IPS DF 4.7 (cell line): ENCODE results near the gene B3GALT5.
"Not testable (repeated sequence)": the region's sequence is repeated elsewhere in the genome, so short reads cannot be mapped to it uniquely, and the experiment has no call there.

Experiments used
- DNase-seq: peaks from one replicate; pipeline ENCODE4 v3.0.0-alpha.2; 2013; ENCODE audit warnings: low spot score; ENCODE audit errors: extremely low read depth

The B3GALT5 gene

GRCh38 chr21:39666026-39666425 is 53.3 kb downstream of the B3GALT5 start:
- no peak for DNase-seq

GRCh38 chr21:39666681-39667315 is 54.1 kb downstream of the B3GALT5 start:
- DNase-seq = no peak

DNA sequence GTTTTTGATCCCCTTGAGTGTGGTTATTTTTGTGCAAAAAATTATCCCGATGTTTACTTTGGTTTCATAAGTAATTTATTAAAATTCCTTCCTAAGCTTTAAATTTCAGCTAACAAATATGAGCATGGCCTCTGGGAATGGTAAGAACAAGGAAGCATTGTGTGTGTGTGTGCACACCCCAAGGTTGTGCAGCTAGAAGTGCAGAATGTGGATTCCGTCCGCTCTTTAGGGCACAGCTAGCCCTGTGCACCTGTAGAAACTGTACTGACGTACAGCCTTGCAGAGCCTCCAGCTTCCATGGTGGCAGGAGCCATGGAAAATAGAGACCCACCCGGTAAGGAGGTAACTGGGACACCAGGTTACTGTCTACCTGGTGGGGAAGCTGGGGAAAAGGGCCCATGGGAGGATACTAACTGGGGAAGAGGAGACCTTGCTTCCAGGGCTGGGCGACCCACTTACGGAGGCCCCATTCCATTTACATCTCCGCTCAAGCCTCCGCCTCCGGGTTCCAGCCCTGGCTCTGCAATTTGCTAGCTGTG is 54.7 kb downstream of the B3GALT5 start:
- no peak for DNase-seq

GRCh38 chr21:39668369-39668768 is 55.6 kb downstream of the B3GALT5 start:
- no peak for DNase-seq

GRCh38 chr21:39669485-39669884 is 56.7 kb downstream of the B3GALT5 start:
- DNase-seq = no peak

DNA sequence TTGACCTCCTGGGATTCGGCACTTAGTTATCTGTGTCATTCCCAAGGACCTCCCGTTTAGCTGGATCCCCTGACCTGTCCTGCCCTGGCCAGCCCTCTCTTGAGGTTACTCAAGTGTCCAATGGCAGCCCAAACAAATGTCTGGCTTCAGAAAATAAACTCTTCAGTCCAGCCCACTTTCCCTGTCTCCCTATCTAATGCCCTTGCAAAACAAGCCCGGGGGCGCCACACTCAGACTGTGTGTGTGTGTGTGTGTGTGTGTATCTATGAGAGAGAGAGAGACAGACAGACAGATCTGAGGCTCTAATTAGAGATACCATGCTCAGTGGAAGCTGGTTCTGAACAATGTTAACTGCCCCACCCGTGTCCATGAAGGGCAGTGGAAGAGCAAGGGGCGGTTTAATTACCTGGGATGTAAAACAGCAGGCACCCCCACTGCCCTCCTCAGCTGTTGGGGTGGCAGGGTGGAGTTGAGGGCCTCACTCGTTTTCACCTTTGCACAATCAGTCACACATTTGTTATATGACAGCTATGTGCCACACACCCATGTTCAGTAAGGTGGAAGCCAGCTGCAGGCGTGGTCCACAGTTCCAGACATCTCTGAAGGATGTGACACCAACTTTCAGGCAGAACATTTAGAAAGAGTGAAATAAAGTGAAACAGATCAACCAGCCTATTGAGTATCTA is 57.4 kb downstream of the B3GALT5 start:
- no peak for DNase-seq

DNA sequence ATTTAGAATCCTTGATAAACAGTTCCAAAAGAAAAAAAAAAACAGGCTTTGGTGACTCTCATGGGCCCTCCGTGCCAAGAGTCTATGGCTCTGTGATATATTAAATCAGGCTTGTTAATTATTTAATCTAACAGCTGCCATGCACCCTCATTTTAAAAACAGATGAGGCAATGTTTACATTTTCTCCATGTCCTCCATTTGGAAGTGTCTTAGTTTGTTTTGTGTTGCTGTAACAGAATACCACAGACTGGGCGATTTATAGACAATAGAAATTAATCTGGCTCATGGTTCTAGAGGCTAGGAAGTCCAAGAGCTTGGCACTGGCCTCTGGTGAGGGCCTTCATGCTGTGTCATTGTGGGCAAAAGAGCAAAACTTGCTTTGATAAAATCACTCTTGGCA is 58.0 kb downstream of the B3GALT5 start:
- no peak for DNase-seq

DNA sequence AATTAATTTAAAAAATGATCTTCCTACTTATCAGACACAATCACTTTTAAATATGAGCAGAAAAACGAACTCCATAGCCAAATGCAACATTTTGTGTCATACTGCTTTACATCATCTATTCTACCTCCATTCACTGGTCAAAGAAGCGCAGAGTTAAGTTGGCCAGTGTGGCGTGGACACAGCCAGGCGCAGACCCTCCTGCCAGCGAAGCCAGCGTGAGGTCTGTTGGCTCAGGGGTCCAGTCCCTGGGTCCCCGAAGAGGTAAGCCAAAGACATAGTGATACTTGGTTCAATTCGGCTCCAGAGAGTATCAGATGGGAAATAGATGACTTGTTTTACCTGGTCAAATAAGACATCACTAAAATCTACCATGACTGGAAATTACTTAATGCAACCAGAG is 59.2 kb downstream of the B3GALT5 start:
- DNase-seq = no peak

DNA sequence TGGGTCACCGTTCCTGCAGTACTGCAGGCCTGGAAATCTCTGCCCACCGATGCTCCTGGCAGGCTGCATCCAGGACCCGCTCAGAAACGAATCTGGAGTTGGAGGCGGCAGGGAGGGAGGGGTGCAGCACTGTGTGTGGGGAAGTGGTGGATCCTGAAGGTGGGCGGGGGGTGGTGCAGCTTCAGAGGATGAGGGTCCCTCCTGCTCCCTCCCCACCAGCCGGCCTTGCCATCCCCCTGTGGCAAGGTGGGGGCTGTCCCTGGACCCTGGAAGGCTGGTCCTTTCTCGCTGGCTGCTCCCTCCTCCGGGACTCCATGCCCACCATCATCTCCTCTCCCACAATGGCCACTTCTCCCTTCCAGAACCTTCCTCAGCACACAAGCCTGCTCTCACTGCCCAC is 60.4 kb downstream of the B3GALT5 start:
- no peak for DNase-seq

DNA sequence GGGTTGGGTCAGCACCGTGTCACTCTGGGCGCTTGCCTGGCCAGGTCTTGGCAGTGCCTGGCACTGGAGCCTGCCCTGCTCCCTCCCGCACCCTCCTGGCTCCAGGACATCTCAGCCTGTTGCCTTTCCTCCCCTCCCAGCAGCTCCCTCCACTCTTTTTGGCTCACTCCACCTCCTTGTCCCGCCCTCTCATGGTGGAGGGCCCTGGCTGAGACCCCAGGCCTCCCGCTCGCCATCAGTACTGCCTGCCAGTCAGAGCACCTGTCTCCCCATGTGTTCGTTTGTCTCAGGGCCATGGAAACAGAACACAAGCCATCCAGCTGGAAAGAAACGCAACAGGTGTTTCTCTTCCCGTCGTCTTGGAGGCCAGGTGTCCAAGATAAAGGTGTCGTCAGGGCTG is 61.0 kb downstream of the B3GALT5 start:
- DNase-seq = no peak

GRCh38 chr21:39674801-39675200 is 62.1 kb downstream of the B3GALT5 start:
- DNase-seq = no peak

GRCh38 chr21:39675590-39675989 is 62.9 kb downstream of the B3GALT5 start:
- no peak for DNase-seq

GRCh38 chr21:39675993-39676661 is 63.4 kb downstream of the B3GALT5 start:
- DNase-seq = no peak

DNA sequence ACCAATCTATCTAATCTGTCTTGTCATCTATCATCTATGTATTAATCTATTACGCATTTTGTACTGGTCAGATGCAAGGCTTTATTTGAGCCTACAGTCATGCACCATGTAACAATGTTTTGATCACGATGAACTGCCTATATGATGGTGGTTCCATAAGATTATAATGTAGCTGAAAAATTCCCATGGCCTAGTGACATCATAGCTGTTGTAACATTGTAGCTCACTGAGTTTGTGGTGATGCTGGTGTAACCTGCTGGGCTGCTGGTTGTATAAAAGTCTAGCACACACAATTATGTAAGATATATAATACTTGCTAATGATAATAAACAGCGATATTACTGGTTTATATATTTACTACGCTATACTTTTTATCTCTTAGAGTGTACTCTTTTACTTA is 67.5 kb downstream of the B3GALT5 start:
- no peak for DNase-seq

DNA sequence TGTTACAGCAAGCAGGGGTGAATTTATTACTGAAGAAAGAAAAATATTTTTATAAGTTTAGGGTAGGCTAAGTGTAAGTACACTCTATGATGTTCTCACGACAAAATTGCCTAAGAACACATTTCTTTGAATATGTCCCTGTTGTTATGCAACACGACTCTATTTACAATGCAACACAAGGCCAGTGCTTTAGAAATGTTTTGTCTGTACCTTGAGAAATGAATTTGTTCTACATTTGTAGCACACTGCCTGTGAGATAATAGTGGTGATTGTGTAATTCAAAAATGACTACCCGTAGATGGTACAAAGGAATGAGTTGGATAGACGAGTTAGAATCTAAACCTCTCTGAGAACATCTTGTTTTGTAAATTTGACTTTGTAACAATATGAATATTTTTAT is 68.5 kb downstream of the B3GALT5 start:
- DNase-seq = no peak

DNA sequence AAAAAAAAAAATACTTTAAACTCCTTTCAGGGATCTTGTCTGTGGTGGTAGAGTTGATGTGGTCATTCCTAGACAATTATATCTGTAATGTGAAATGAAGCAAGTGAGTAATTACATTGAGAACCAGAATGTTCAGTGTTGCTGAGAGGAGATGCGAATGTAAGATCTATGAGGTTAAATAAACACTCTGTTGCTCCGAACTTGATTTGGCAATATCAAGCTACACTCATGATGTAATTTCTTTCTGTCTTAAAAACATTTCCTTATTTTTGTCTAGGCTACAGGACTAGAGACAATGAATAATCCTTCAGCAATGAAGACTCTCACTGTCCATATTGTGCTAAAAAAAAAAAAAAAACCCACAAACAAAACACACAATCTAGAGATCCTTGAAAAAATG is 69.1 kb downstream of the B3GALT5 start:
- DNase-seq = no peak

GRCh38 chr21:39685236-39685635 is 72.5 kb downstream of the B3GALT5 start:
- DNase-seq = no peak

GRCh38 chr21:39685991-39686390 is 73.3 kb downstream of the B3GALT5 start:
- no peak for DNase-seq

- DNase-seq = no peak
These were observed 74.1 kb downstream of the B3GALT5 start for GRCh38 chr21:39686646-39687468.

DNA sequence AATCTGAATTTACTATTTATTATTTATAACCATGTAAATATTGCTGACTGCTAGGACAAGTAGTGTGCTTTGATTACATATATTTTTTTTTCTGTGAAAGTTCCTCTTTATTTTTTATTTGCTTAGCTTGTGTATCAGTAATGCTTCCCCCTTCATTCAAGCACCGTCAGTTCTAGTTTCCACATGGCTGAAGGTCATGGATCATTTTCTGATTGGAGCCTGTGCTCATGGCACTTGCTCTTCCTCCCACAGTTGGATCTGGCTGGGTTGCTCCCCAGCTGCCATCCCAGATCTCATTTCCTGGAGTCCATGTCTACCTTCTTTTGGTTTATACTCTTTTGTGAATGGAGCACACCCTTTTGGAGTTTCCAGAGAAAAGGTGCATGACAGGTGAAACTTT is 75.3 kb downstream of the B3GALT5 start:
- DNase-seq = no peak

DNA sequence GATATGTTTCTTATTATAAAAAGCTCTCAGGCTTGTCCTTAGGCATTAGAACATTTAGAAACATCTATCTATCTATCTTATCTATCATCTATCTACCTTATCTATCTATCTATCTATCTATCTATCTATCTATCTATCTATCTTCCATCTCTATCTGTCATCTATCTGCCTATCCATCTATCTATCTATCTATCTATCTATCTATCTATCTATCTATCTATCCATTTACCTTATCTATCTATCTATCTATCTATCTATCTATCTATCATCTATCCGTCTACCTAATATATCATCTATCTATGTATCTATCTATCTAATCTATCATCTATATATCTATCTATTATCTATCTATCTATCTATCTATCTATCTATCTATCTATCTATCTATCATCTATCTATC is 77.1 kb downstream of the B3GALT5 start:
- not testable (repeated sequence) for DNase-seq

GRCh38 chr21:39690454-39690853 is 77.7 kb downstream of the B3GALT5 start:
- no peak for DNase-seq
